Muscle layer of duodenum (tissue), 2 donors: Measurements from ENCODE around the gene MRPS5.

Experiments
- H3K27ac ChIP-seq: one replicate; pipeline ENCODE4 v1.7.0; 2013; ENCODE audit warnings: mild to moderate bottlenecking, low read length
- H3K27me3 ChIP-seq: one replicate; pipeline ENCODE4 v1.7.0; 2013; ENCODE audit warnings: low read depth, mild to moderate bottlenecking, control low read depth, low read length
- H3K36me3 ChIP-seq, 2 donors: one replicate each; pipeline ENCODE4 v1.7.0; 2013; ENCODE audit warnings: low read length in 2 of 2, control low read depth in 1 of 2, mild to moderate bottlenecking in 1 of 2; ENCODE audit not compliant: insufficient read depth in 2 of 2, control insufficient read depth in 1 of 2
- H3K4me1 ChIP-seq, 2 donors: one replicate each; pipeline ENCODE4 v1.7.0; 2013; ENCODE audit warnings: low read length in 2 of 2, mild to moderate bottlenecking in 2 of 2, control low read depth in 1 of 2, moderate library complexity in 1 of 2; ENCODE audit not compliant: insufficient read depth in 2 of 2, control insufficient read depth in 1 of 2
- H3K4me3 ChIP-seq, 2 donors: one replicate each; pipeline ENCODE4 v1.7.0; 2013; ENCODE audit warnings: low read length in 2 of 2, low read depth in 1 of 2, mild to moderate bottlenecking in 1 of 2
- H3K9me3 ChIP-seq, 2 donors: one replicate each; pipeline ENCODE4 v1.7.0; 2013; ENCODE audit warnings: low read length in 2 of 2, control low read depth in 1 of 2, mild to moderate bottlenecking in 1 of 2; ENCODE audit not compliant: control insufficient read depth in 1 of 2
- donor health status: healthy.

MRPS5 gene

DNA sequence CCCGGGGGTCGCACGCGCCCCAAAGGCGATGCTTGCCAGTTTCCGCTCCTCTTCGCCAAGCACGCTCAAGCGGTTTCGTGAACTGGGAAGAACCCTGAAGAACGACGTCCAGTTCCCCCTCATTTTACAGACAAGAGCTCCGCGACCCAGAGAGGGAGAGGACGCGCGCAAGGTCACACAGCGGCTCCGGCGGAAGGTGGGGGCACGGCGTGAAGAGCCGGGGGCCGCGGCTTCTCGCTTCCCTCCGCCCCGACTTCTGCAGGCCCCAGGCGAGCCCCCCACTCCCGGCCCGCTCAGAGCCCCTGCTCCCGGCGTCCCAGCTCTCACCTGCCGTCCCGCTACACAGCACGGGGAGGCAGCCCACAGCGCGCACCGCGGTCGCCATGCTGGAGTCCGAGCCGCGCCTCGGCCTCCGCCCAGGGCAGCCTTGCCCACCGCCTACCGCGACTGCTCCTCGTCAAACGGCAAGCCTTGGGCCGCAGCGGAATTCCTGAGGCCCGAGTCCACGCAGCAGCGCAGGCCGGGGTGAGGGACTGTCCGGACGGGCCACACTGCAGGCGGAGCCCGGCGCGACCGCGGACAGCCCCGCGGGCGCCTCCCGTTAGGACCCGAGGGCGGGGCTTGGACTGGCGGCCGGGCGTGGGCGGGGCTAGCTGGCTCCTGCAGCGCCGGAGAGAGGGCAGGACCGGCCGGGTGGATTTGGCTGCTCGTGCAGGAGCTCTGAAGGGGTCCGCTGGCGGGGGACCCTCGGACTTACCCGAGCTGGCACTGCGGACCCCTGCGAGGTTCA is at the start of gene MRPS5:
TSS of gene MRPS5 (minus strand) at position 402 of the 790 bp plus-strand sequence. CDS start at position 385, 17 bp downstream.
- no peaks in the 10 kb centered on the region for H3K9me3 ChIP-seq
- H3K36me3 ChIP-seq, result peaks cover 0 to 9% of the 10 kb centered on the region in 2 donors
- peak within 1 kb of the TSS; percentile 94 to 99 for H3K4me3 ChIP-seq
- H3K27ac ChIP-seq, result peak within 1 kb of the TSS; percentile 79
- peaks cover 9 to 32% of the 10 kb centered on the region in 2 donors for H3K4me1 ChIP-seq
- no peaks in the 10 kb centered on the region for H3K27me3 ChIP-seq

DNA sequence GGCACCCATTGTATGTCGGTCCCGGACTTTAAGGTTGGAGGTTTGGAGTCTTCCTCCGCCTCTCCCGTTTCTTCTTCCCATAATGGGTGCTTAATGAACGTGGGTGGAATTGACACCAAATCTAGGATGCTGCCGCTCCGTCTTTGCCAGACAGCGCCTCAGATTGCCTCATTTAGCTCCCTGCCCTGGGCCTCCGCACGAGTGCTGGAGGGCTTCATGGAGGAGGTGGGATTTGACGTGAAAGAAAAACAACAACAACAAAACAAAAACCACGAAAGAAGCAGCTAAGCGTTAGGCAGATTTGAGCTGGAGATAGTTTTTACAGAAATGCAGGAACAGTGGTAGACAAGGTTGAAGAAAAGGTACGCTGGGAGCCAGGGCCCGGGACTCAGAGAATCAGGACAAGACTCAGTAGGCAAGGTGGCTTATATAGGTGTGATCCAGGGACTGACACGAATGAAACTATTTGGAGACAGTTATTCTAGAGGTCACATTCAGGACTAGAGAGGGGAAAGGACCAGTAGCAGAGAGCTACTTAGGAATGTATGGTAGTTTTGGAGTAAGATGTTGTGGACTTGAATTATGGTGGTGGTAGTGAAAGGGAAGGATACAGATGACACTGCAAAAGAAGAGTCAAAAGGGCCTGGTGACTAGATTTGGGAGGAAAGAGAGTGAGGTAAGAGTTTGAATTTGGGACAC is 44.6 kb upstream of the MRPS5 start:
- peaks cover 10 to 17% of the 10 kb centered on the region in 2 donors for H3K4me1 ChIP-seq
- no peaks in the 10 kb centered on the region for H3K27me3 ChIP-seq
- no peaks in the 10 kb centered on the region for H3K36me3 ChIP-seq
- H3K4me3 ChIP-seq, result peak overlapping the region; percentile 89 to 97
- peak overlapping the region; percentile 98 for H3K27ac ChIP-seq
- no peaks in the 10 kb centered on the region for H3K9me3 ChIP-seq

DNA sequence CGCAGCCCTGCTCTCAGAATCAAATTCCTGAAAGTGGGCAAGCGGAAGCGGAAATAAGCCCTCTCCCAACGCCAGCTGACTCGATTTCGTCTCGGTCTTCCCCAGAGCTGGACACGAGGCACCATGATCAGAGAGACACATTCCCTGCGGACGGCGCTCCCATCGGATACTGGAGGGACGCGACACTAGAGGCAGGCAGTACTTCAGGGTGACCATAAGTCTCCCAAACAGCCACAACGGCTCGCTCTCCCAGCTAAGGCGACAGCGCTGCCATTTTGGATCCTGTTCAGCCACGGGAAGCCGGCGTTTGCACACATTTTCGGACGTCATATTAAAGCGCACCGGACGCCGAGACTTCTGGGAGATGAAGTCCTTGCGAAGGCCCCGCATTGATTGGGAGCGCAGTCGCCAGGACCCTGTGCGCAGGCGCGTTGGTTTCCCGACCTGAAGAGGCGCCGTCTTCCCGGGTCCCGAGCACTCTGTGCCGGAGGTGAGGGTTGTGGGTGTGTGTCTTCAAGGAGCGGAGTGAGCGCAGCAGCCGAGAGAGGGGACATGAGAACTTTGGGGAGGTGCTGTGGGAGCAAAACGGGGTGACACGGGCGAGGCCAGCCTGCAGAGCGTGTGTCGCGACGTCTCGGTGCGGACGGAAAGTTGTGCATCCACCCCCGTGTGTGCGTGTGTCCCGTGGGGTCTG is 43.9 kb upstream of the MRPS5 start, which contains the start of gene ZNF2:
TSS of gene ZNF2 (plus strand) at position 439 of the 694 bp plus-strand sequence. CDS start 10,418 bp downstream, outside the sequence.
- Histone ChIP-seq H3K4me1 (peaks cover 10 to 17% of the 10 kb centered on the region in 2 donors), H3K36me3 (no peaks in the 10 kb centered on the region), H3K4me3 (peak within 1 kb of the TSS; percentile 89 to 97), H3K27ac (peak within 1 kb of the TSS; percentile 98), H3K9me3 (no peaks in the 10 kb centered on the region), H3K27me3 (no peaks in the 10 kb centered on the region)

DNA sequence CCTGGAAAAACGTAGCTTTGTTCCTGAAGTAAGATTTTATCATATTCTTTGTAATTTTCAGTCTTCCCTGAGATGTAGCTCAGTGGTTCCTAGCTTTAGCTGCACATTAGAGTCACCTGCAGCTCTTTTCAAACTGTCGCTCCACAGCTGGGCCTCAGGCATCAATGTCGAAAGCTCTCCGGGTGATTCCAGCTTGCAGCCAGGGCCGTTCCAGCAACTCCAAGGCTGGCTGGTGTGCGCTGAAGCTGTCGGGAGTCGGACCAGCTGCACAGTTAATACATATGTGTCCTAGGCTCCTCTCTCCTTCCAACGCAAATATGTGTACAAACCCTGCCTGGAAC is 43.4 kb upstream of the MRPS5 start:
- H3K27ac ChIP-seq, result peak overlapping the region; percentile 98

DNA sequence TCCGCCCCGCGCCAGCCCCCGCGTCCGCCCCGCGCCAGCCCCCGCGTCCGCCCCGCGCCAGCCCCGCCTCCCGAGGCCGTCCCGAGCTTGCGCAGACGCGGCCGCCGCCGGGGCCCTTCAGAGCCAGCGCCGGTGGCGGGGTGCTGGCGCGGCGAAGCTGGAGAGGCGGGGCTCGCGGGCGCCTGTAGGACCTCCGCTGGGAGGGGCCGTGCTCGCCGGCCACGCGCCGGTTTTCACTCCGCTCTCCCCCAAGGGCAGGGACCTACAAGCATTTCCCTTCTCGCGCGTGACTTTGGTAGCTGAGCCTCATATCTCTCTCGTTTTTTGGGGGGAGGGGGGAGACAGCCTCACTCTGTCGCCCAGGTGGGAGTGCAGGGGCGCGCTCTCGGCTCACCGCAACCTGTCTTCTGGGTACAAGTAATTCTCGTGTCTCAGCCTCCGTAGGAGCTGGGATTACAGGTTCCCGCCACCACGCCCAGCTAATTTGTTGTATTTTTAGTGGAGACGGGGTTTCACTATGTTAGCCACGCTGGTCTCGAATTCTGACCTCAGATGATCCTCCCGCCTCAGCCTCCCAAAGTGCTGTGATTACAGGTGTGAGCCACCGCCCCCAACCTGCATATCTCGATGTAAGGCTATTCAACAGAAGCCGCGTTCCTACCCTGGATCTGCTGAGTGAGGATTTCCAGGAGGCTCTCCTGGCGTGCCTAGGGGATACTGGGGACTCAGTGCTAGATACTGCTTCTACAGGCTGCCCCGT is 38.3 kb upstream of the MRPS5 start, which contains the start of gene ZNF514:
TSS of gene ZNF514 (minus strand) at position 159 of the 760 bp plus-strand sequence. CDS start 6,595 bp downstream, outside the sequence.
- Histone ChIP-seq H3K36me3 (peaks cover 14 to 15% of the 10 kb centered on the region in 2 donors), H3K4me3 (peak within 1 kb of the TSS; percentile 71 to 90), H3K9me3 (peaks cover 0 to 2% of the 10 kb centered on the region in 2 donors), H3K27me3 (no peaks in the 10 kb centered on the region), H3K4me1 (peaks cover 9 to 14% of the 10 kb centered on the region in 2 donors), H3K27ac (peak within 1 kb of the TSS; percentile 49)

More for the DNA sequence above, 43.4 kb upstream of the MRPS5 start:
- no peaks in the 10 kb centered on the region for H3K36me3 ChIP-seq
- H3K4me1 ChIP-seq, result peaks cover 10 to 17% of the 10 kb centered on the region in 2 donors
- no peaks in the 10 kb centered on the region for H3K27me3 ChIP-seq
- H3K4me3 ChIP-seq, result peak overlapping the region; percentile 89 to 97
- H3K9me3 ChIP-seq, result no peaks in the 10 kb centered on the region

DNA sequence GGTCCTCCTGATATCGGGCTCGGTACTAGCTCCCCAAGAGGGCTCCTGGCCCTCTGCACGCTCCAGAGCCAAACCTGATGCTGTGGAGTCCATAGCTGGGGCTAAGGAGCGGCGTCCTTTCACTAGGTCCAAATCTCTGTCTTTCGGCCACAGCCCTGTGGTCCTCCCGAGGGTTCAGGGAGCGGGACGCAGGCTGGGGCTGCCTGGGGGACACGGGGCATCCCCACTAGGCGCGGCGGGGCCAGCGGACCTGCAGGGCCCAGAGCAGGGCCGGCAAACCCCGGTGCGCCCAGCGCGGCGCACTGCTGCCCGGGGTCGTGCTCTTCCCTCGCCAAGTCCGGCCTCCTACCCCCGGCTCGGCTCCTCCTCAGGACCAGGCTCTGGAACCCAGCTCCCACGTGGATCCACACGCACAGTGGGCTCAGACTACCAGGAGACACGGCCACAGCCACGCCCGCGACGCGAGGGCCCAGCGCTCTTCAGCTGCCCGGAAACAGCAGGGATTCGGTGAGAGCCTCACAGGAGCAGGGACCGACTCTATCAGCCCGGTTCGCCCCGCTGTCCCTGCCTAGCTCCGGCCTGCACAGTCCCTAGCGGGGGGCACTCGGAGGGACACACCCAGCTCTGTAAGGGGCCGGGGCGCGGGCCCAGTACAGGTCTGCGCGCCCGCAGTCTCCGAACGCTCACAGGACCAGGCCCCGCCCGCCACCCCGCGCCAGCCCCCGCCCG is 37.4 kb upstream of the MRPS5 start:
- H3K27ac ChIP-seq, result no peak overlapping the region

DNA sequence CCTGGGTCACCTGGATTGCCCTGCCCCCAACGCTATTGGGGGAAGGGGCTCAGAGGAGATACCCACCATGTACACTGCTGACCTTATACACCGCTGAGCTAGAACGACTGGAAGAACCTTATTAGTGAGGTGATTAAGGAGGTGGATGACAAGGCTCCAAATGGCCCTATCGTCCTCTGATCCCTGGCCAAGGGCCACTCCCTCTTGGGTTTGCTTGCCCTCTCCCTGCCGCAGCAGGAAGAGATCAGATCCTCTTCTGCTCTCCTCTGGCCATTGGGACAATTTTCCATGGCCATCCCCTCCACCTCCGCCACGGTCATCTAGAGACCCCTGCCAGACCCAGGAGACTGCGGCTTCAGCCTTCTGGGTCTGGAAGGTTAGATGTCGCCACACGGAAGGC is 36.8 kb upstream of the MRPS5 start:
- peaks cover 22 to 29% of the 10 kb centered on the region in 2 donors for H3K36me3 ChIP-seq
- peak overlapping the region; percentile 71 to 90 for H3K4me3 ChIP-seq
- peaks cover 0 to 14% of the 10 kb centered on the region in 2 donors for H3K4me1 ChIP-seq
- peaks cover 4 to 7% of the 10 kb centered on the region in 2 donors for H3K9me3 ChIP-seq
- no peaks in the 10 kb centered on the region for H3K27me3 ChIP-seq
- no peak overlapping the region for H3K27ac ChIP-seq

More for the DNA sequence above, 37.4 kb upstream of the MRPS5 start:
- Histone ChIP-seq H3K4me3 (peak overlapping the region; percentile 71 to 90), H3K27me3 (no peaks in the 10 kb centered on the region), H3K9me3 (peaks cover 3 to 6% of the 10 kb centered on the region in 2 donors), H3K4me1 (peaks cover 2 to 14% of the 10 kb centered on the region in 2 donors), H3K36me3 (peaks cover 22 to 23% of the 10 kb centered on the region in 2 donors)

DNA sequence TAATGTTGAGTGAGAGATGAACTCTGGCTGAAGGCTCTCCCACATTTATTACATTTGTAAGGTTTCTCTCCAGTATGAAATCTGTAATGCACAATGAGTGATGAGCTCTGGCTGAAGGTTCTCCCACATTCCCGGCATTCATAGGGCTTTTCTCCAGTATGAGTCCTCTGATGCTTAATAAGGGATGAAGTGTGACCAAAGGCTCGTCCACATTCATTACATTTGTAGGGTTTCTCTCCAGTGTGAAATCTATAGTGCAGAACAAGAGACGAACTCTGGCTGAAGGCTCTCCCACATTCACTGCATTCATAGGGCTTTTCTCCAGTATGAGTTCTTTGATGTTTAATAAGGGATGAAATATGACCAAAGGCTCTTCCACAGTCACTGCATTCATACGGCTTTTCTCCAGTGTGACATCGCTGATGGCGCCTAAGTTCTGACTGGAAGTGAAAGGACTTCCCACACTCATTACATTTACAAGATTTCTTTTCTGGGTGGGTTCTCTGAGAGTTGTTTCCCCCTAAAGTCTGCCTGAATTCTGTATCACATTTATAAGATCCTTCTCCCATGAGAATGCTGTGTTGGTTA is 27.9 kb upstream of the MRPS5 start:
- peaks cover 40 to 96% of the 10 kb centered on the region in 2 donors for H3K36me3 ChIP-seq
- H3K9me3 ChIP-seq, result peaks cover 68 to 87% of the 10 kb centered on the region in 2 donors
- no peak overlapping the region for H3K27ac ChIP-seq
- H3K27me3 ChIP-seq, result no peaks in the 10 kb centered on the region
- H3K4me3 ChIP-seq, result peak overlapping the region; percentile 14 to 54
- no peaks in the 10 kb centered on the region for H3K4me1 ChIP-seq

DNA sequence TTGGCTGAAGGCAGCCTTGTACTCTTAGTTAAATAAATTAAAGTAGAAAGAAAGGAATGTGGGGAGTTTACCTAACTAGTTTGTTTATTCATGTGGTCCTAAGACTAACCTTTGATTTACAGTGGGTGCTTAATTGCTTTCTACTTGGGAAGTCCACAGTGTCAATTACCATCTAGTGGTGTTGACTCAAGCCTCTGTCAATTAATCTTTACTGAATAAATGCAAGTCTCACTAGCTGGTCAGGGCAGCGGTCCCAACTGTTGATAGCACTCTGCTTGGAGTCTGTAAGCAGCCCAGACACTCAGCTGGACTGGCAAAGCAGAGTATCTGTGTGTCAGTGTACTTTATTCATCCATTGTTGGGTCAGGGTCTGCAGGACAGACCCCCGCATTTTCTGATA is 22.2 kb upstream of the MRPS5 start:
- Histone ChIP-seq H3K9me3 (peaks cover 31 to 75% of the 10 kb centered on the region in 2 donors), H3K36me3 (peaks cover 0 to 72% of the 10 kb centered on the region in 2 donors)

DNA sequence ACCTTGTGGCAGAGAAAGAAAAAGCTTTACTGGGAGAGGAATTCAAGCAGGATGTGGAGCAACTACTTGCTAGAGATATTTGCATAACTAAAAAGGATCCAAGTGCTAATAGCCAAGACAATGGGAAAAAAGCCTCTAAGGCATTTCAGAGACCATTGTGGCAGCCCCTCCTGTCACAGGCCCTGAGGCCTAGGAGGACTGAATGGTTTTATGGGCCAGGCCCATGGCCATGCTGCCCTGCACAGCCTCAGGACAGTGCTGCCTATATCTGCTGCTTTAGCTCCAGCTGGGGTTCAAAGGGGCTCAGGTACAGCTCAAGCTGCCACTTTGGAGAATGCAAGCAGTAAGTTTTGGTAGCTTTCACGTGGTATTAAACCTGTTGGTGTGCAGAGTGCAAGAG is 17.1 kb upstream of the MRPS5 start:
- Histone ChIP-seq H3K27ac (no peak overlapping the region), H3K4me1 (no peaks in the 10 kb centered on the region), H3K27me3 (no peaks in the 10 kb centered on the region), H3K36me3 (peaks cover 0 to 38% of the 10 kb centered on the region in 2 donors), H3K4me3 (no peak overlapping the region), H3K9me3 (peaks cover 2 to 30% of the 10 kb centered on the region in 2 donors)

More for the DNA sequence above, 22.2 kb upstream of the MRPS5 start:
- H3K4me1 ChIP-seq, result no peaks in the 10 kb centered on the region
- H3K4me3 ChIP-seq, result peak overlapping the region in 1 of 2 donors; percentile 3
- H3K27me3 ChIP-seq, result no peaks in the 10 kb centered on the region
- H3K27ac ChIP-seq, result no peak overlapping the region
